Bronchial epithelial cell (primary cell): Measurements from ENCODE around the gene CDPF1. TPM values are rescaled to one million over a fixed set of nuclear protein-coding genes. Genes with fewer than 3 reads are reported as not detected.

ENCODE experiments used
- DNase-seq: peaks from one replicate; pipeline ENCODE4 v3.0.0-alpha.2; 2010; ENCODE audit warnings: low read depth
- FAIRE-seq: peaks from 2 replicates; lab custom pipeline; 2011; peaks lifted over from hg19 to GRCh38; lab: Jason Lieb, UNC
- H3K27me3 ChIP-seq: 2 replicates; pipeline ENCODE4 v1.5.1; 2011; ENCODE audit warnings: low read length; ENCODE audit not compliant: control insufficient read depth, insufficient read depth
- H3K36me3 ChIP-seq: 2 replicates; pipeline ENCODE4 v1.5.1; 2011; ENCODE audit warnings: low read length; ENCODE audit not compliant: control insufficient read depth, insufficient read depth
- H3K4me3 ChIP-seq: 2 replicates; pipeline ENCODE4 v1.5.1; 2011; ENCODE audit warnings: mild to moderate bottlenecking, low read depth, low read length, control low read depth
- CTCF ChIP-seq: IDR thresholded peaks from 2 replicates; pipeline ENCODE4 v1.5.1; 2011; ENCODE audit warnings: mild to moderate bottlenecking, moderate library complexity, low read length, control low read depth, inconsistent platforms; ENCODE audit not compliant: insufficient read depth, severe bottlenecking
- total RNA-seq: library from RNA; depleted of rRNA; stranded (reverse); fragments of >200 nt; gene quantifications from 2 replicates; pipeline ENCODE4 v1.2.1, GENCODE V29; 2014

CDPF1 gene
- total RNA-seq, 1 donor from 2014 or later = 8.7 TPM

DNA sequence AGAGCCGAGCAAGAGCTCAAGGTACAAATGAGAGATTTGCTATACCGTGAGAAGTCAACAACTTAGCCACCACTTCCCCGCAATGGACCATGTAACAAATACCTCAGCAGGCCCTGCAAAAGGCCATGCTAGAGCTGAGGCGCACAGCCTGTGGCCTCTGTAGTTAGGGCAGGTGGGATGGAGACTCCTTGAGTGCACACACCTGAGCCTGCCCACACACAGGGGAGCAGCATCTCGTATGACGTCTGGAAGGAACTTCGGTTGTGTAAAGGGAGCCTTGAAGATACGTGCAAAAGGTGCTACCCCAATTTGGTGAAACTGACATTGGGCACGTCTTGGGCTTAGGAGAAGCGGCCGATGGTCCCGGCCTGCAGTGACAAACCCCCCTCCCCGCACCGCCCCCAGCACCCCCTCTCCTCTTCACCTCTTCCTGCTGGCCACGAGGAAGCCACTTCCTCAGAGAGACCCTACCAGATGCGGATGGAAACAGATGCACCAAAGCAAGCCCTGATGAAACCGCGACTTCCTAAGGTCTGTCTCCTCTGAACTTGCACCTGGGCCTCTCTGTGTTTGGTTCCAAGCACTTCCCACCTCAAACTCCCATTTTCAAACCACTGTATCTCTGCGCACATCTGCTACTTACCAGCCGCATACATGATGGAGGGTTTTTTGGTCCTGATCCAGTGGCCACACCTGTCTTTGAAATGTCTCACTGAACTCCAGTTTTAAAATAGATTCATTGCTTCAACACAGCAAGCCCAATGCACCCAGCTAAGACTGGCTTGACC, 10.6 kb downstream of the CDPF1 start:
- no peak for TF ChIP-seq CTCF
- no peaks in the 10 kb centered on the region for H3K27me3 ChIP-seq

GRCh38 chr22:46238541-46238940, 11.6 kb downstream of the CDPF1 start:
- H3K27me3 ChIP-seq = no peaks in the 10 kb centered on the region
- DNase-seq (no peak), FAIRE-seq (no peak)
- no peak overlapping the region for H3K4me3 ChIP-seq
- TF ChIP-seq CTCF = no peak
- H3K36me3 ChIP-seq = no peaks in the 10 kb centered on the region

More for the DNA sequence above, 10.6 kb downstream of the CDPF1 start:
- no peak for DNase-seq
- H3K4me3 ChIP-seq = no peak overlapping the region
- no peak for FAIRE-seq
- H3K36me3 ChIP-seq = no peaks in the 10 kb centered on the region

DNA sequence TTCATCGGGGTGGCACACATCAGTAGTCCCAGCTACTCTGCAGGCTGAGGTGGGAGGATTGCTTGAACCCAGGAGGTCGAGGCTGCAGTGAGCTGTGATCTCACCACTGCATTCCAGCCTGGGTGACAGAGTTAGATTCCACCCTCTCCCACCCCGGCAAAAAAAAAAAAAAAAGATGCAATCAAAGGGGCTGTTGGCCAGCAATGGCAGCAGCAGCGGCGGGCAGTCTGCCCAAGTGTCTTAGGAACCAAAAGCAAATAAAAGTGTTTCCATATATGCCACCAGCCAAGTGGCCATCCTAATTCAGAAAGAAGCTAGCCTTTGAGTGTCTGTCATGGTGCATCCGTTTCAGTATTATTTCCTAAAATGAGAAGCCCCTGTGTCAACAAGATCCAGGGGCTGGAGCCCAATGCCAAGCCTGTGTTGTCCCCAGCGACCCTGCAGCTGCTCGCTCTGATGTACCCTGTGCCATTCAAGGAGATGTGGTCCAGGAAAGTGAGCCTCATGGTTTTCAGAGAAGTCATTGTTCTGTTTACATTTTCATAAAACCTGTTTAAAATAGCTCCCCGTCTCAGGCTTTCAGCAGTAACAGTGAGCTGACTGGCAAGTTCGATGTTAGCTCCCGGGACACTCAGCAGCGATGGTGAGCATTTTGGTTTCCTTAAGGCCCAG, 12.5 kb downstream of the CDPF1 start:
- Histone ChIP-seq H3K27me3 (no peaks in the 10 kb centered on the region), H3K36me3 (no peaks in the 10 kb centered on the region), H3K4me3 (no peak overlapping the region)
- FAIRE-seq (no peak), DNase-seq (no peak)
- TF ChIP-seq CTCF = no peak

DNA sequence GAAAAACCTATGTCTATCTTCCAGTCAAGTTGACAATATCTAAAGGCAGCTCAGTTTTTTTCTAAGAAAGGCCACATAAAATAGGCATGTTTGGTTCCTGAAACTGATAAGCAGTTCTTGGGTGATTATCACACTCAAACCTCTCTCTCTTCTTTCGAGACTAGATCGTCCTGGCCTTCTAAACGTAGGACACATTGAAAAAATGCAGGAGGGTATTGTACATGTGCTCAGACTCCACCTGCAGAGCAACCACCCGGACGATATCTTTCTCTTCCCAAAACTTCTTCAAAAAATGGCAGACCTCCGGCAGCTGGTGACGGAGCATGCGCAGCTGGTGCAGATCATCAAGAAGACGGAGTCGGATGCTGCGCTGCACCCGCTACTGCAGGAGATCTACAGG, 15.1 kb downstream of the CDPF1 start:
- no peak for DNase-seq
- no peak for FAIRE-seq
- Histone ChIP-seq H3K27me3 (no peaks in the 10 kb centered on the region), H3K36me3 (no peaks in the 10 kb centered on the region), H3K4me3 (no peak overlapping the region)
- no peak for TF ChIP-seq CTCF

DNA sequence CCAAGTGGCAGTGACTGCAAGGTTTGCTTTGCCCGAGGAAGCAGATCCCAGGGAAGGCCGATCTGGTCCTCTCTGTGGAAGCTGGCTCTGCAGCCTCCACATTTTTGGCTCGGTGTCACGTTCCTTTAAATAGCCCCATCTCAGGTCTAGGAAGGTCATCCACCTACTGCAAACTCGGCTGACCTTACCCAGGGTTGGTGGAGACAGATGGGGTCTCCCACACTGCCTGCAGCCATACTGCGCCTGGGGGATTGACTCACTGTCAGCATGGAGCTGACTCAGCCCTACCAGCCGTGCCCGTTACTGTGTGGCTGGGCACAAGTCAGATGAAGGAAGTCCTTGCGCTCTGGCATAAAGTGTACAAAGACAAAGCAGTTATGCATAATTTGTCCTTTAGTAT, 16.9 kb downstream of the CDPF1 start:
- DNase-seq (no peak), FAIRE-seq (no peak)
- H3K27me3 ChIP-seq = no peaks in the 10 kb centered on the region
- H3K4me3 ChIP-seq = no peak overlapping the region
- no peaks in the 10 kb centered on the region for H3K36me3 ChIP-seq
- TF ChIP-seq CTCF = no peak
